WTC11 (cell line): Measurements from ENCODE around the gene TMEM145. TPM values are rescaled to one million over a fixed set of nuclear protein-coding genes. Genes with fewer than 3 reads are reported as not detected.

ENCODE experiments used
- ATAC-seq: fragments of 200-7000 bp; cut with Tn5 transposase; 2 replicates; pipeline ENCODE4 v1.10.0; 2021; ENCODE audit warnings: mild to moderate bottlenecking, moderate library complexity
- CTCF ChIA-PET: fragments of 300-600 bp; sonication (Branson Sonifier 250); formaldehyde crosslinking; loops from one replicate; lab custom pipeline; 2021; ENCODE audit warnings: antibody characterized with exemption; lab: Charles Lee
- POLR2A ChIA-PET: fragments of 350-600 bp; sonication (Branson Sonifier 250); formaldehyde crosslinking; loops from one replicate; lab custom pipeline; 2021; ENCODE audit warnings: antibody characterized with exemption; lab: Charles Lee
- DNase-seq: peaks from one replicate; pipeline ENCODE4 v3.0.0; 2021; ENCODE audit warnings: low spot score
- H3K27ac Mint-ChIP-seq: 2 replicates; pipeline ENCODE4 v1.8.0; 2021; ENCODE audit warnings: mixed read lengths
- H3K27me3 Mint-ChIP-seq: 2 replicates; pipeline ENCODE4 v1.8.0; 2021; ENCODE audit warnings: low read depth, mild to moderate bottlenecking, moderate library complexity, mixed read lengths
- H3K36me3 Mint-ChIP-seq: 2 replicates; pipeline ENCODE4 v1.8.0; 2021; ENCODE audit warnings: mixed read lengths
- H3K4me1 Mint-ChIP-seq: 2 replicates; pipeline ENCODE4 v1.8.0; 2022; ENCODE audit warnings: mixed read lengths
- H3K4me3 Mint-ChIP-seq: 2 replicates; pipeline ENCODE4 v1.8.0; 2021; ENCODE audit warnings: mild to moderate bottlenecking, moderate library complexity, mixed read lengths
- H3K9me3 Mint-ChIP-seq: 2 replicates; pipeline ENCODE4 v1.8.0; 2021; ENCODE audit warnings: mixed read lengths
- GTF2I ChIP-seq: fragments of 250-450 bp; sonication (Bioruptor Pico); conservative IDR thresholded peaks from 2 replicates; pipeline ENCODE4 v1.4.0; 2021; ENCODE audit warnings: mild to moderate bottlenecking
- IRF1 ChIP-seq: sonication (generic); formaldehyde crosslinking; IDR thresholded peaks from 2 replicates; pipeline ENCODE4 v1.8.0; 2023; ENCODE audit warnings: missing genetic modification reagents
- IRF2 ChIP-seq: sonication (generic); formaldehyde crosslinking; IDR thresholded peaks from 2 replicates; pipeline ENCODE4 v1.8.0; 2022; ENCODE audit warnings: low read depth, missing genetic modification reagents, borderline replicate concordance
- KAT7 ChIP-seq: sonication (generic); formaldehyde crosslinking; IDR thresholded peaks from 2 replicates; pipeline ENCODE4 v1.8.1; 2023; ENCODE audit warnings: missing genetic modification reagents, mild to moderate bottlenecking, borderline replicate concordance
- MLX ChIP-seq: sonication (generic); formaldehyde crosslinking; IDR thresholded peaks from 2 replicates; pipeline ENCODE4 v1.8.1; 2023; ENCODE audit warnings: mild to moderate bottlenecking, missing genetic modification reagents, moderate library complexity
- MXD4 ChIP-seq: fragments of 250-450 bp; sonication (Bioruptor Pico); IDR thresholded peaks from 2 replicates; pipeline ENCODE4 v1.8.0; 2021; ENCODE audit warnings: mild to moderate bottlenecking, moderate library complexity, borderline replicate concordance
- NFE2L1 ChIP-seq: sonication (generic); formaldehyde crosslinking; IDR thresholded peaks from 2 replicates; pipeline ENCODE4 v1.8.1; 2023; ENCODE audit warnings: missing genetic modification reagents
- NFYB ChIP-seq: sonication (generic); formaldehyde crosslinking; conservative IDR thresholded peaks from 2 replicates; pipeline ENCODE4 v1.8.0; 2022; ENCODE audit warnings: low read depth, missing genetic modification reagents
- NR1H2 ChIP-seq: sonication (generic); formaldehyde crosslinking; IDR thresholded peaks from 2 replicates; pipeline ENCODE4 v1.9.0; 2021; ENCODE audit warnings: mild to moderate bottlenecking, moderate library complexity, missing genetic modification reagents
- TEAD4 ChIP-seq: sonication (generic); formaldehyde crosslinking; IDR thresholded peaks from 2 replicates; pipeline ENCODE4 v1.8.0; 2022; ENCODE audit warnings: mild to moderate bottlenecking, missing genetic modification reagents
- ZNF263 ChIP-seq: sonication (generic); formaldehyde crosslinking; IDR thresholded peaks from 2 replicates; pipeline ENCODE4 v1.8.1; 2022; ENCODE audit warnings: low read depth, mild to moderate bottlenecking, moderate library complexity, missing genetic modification reagents
- ZNF532 ChIP-seq: fragments of 250-450 bp; sonication (Bioruptor Pico); IDR thresholded peaks from 2 replicates; pipeline ENCODE4 v1.9.0; 2021; ENCODE audit warnings: mild to moderate bottlenecking, borderline replicate concordance
- total RNA-seq: library from RNA; stranded (reverse); gene quantifications from 3 replicates; pipeline ENCODE4 v1.2.3, GENCODE V29; 2021
- TF ChIP-seq, protein P1 (sequence below): sonication (generic); formaldehyde crosslinking; IDR thresholded peaks from 2 replicates; pipeline ENCODE4 v1.8.1; 2023; ENCODE audit warnings: mild to moderate bottlenecking, missing genetic modification reagents, moderate library complexity
- TF ChIP-seq, protein P2 (sequence below): fragments of 250-450 bp; sonication (Bioruptor Pico); IDR thresholded peaks from 2 replicates; pipeline ENCODE4 v1.9.0; 2021; ENCODE audit warnings: moderate library complexity, mild to moderate bottlenecking, inconsistent platforms, borderline replicate concordance
- TF ChIP-seq, protein P3 (sequence below): sonication (generic); formaldehyde crosslinking; IDR thresholded peaks from 2 replicates; pipeline ENCODE4 v1.8.0; 2022; ENCODE audit warnings: mild to moderate bottlenecking, missing genetic modification reagents
- TF ChIP-seq, protein P4 (sequence below): fragments of 250-450 bp; sonication (Bioruptor Pico); conservative IDR thresholded peaks from 2 replicates; pipeline ENCODE4 v1.9.0; 2021; ENCODE audit warnings: mild to moderate bottlenecking

The TMEM145 gene
- total RNA-seq, 1 experiment from 2014 or later: 6.9 TPM

DNA sequence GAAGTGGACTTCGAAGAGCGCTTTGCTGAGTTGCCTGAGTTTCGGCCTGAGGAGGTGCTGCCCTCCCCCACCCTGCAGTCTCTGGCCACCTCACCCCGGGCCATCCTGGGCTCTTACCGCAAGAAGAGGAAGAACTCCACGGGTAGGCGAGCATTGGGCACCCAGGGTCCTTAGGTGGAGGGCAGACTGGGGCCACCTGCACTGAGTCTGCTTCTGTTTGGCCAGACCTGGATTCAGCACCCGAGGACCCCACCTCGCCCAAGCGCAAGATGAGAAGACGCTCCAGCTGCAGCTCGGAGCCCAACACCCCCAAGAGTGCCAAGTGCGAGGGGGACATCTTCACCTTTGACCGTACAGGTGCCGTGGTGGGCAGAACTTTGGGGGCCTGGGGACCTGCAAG is 19.2 kb upstream of the TMEM145 start (continued):
- TF ChIP-seq, protein P1, sequence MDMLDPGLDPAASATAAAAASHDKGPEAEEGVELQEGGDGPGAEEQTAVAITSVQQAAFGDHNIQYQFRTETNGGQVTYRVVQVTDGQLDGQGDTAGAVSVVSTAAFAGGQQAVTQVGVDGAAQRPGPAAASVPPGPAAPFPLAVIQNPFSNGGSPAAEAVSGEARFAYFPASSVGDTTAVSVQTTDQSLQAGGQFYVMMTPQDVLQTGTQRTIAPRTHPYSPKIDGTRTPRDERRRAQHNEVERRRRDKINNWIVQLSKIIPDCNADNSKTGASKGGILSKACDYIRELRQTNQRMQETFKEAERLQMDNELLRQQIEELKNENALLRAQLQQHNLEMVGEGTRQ (CRISPR knock-in tag): no peak
- TF ChIP-seq IRF1 (CRISPR knock-in tag): no peak
- TF ChIP-seq, protein P2, sequence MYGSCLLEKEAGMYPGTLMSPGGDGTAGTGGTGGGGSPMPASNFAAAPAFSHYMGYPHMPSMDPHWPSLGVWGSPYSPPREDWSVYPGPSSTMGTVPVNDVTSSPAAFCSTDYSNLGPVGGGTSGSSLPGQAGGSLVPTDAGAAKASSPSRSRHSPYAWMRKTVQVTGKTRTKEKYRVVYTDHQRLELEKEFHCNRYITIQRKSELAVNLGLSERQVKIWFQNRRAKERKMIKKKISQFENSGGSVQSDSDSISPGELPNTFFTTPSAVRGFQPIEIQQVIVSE (CRISPR knock-in tag): no peak
- no peak for TF ChIP-seq NR1H2 (CRISPR knock-in tag)
- TF ChIP-seq, protein P3, sequence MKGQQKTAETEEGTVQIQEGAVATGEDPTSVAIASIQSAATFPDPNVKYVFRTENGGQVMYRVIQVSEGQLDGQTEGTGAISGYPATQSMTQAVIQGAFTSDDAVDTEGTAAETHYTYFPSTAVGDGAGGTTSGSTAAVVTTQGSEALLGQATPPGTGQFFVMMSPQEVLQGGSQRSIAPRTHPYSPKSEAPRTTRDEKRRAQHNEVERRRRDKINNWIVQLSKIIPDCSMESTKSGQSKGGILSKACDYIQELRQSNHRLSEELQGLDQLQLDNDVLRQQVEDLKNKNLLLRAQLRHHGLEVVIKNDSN (CRISPR knock-in tag): no peak
- TF ChIP-seq NFE2L1 (CRISPR knock-in tag): no peak

DNA sequence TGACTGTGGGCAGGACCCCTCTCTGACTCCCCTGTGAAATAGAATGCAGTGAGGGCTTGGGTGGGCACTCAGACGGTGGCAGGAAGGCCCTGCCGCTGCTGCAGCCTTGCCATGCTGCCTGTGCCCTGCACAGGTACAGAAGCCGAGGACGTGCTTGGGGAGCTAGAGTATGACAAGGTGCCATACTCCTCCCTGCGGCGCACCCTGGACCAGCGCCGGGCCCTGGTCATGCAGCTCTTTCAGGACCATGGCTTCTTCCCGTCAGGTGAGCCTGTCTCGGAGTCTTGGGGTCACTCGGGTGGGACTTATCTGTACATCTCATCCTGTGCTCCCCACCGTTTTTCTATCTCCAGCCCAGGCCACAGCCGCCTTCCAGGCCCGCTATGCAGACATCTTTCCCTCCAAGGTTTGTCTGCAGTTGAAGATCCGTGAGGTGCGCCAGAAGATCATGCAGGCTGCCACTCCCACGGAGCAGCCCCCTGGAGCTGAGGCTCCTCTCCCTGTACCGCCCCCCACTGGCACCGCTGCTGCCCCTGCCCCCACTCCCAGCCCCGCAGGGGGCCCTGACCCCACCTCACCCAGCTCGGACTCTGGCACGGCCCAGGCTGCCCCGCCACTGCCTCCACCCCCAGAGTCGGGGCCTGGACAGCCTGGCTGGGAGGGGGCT is 18.5 kb upstream of the TMEM145 start:
- DNase-seq (no peak), ATAC-seq (no peak)
- Mint-ChIP-seq H3K4me1 (peaks cover 15% of the 10 kb centered on the region), H3K9me3 (no peaks in the 10 kb centered on the region), H3K27me3 (no peaks in the 10 kb centered on the region), H3K4me3 (no peak overlapping the region), H3K27ac (no peak overlapping the region), H3K36me3 (peaks cover 25% of the 10 kb centered on the region)
- TF ChIP-seq TEAD4 (CRISPR knock-in tag) (no peak), ZNF532 (no peak), NFYB (CRISPR knock-in tag) (no peak), MLX (CRISPR knock-in tag) (no peak), IRF2 (no peak), ZNF263 (CRISPR knock-in tag) (no peak), MXD4 (CRISPR knock-in tag) (no peak), KAT7 (CRISPR knock-in tag) (no peak), GTF2I (CRISPR knock-in tag) (no peak)
- TF ChIP-seq, protein P4, sequence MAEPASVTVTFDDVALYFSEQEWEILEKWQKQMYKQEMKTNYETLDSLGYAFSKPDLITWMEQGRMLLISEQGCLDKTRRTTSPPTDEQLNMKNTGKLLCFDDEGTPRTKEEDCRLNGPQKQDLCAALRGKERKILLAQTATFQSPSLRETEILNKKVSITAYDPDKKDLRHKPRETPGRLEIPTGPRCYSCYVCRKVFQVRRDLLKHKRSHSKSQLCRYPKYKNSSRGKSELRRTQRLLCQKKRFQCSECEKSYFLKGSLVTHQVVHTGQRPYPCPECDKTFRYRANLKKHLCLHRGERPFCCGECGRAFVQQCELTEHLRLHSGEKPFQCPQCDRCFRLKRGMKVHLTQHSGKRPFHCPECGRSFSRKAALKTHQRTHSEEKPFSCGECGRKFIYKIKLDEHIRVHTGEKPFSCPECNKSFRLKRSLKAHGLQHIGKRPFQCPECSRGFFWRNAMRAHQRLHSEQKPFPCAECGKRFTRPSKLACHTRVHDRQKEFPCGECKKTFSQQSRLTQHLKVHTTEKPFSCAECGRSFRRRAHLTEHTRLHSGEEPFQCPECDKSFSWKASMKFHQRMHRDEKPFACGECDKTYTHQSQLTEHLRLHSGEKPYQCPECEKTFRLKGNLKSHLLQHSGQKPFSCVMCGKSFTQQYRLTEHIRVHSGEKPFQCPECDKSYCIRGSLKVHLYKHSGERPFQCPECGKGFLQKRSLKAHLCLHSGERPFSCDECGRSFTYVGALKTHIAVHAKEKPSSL (CRISPR knock-in tag): no peak
- ChIA-PET CTCF (interaction anchor here (0.5 to 3.6 kb wide), 12 partner anchors 9 to 224 kb away, joined by 3 to 30 read pairs (median 4); no protein-coding TSS in a partner anchor), POLR2A (interaction anchor here (0.7 kb wide), 1 partner anchor 62 kb away, joined by 4 read pairs; no protein-coding TSS in a partner anchor)
